ENCODE data around the gene LRRC28. TPM values are rescaled to one million over a fixed set of nuclear protein-coding genes. Genes with fewer than 3 reads are reported as not detected.

LRRC28 gene
- total RNA-seq, 2 experiments from 2014 or later, result 14.0 to 16.1 TPM

DNA sequence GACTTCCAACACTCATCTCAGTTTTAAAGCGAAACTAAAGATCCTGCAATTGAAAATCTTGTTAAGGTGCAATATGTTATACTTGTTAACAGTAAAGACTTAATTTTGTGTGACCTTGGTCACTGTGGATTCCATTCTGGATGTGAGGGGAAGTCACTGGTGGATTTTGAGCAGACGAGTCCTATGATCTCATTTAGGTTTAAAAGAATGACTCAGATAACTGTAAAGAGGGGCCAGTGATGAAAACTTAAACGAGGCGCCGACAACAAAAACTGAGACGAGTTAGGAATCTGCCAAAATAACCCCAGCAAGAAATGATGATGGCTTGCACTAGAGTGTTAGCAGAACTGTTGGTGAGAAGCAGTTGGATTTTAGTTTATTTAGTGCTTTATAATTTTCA is 56.5 kb downstream of the LRRC28 start:
- no peak overlapping the region for H3K27ac Mint-ChIP-seq

DNA sequence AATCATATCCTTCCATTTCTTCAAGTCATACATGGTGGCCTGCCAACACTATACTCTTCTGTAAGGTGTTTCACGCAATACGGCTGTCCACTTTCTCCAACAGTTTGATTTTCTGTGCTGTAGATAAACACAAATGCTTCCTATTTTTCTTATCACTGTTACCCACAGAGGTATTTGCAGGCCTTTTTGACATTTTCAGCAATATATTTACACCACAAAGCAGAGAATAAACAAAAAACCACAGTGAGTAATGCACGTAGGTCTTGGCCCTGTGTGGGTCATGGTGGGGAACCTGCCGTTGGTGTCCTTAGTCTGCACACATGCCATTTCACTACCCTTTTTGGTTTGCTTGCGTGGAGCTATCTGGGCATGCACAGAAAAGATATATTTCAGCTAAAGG is 59.5 kb downstream of the LRRC28 start:
- CTCF ChIA-PET, result interaction anchor here (1.2 kb wide), 1 partner anchor 38 kb away, joined by 3 read pairs; no protein-coding TSS in a partner anchor
- Mint-ChIP-seq H3K9me3 (peaks cover 9% of the 10 kb centered on the region), H3K4me1 (ENCODE audit: low read depth) (no peaks in the 10 kb centered on the region), H3K27me3 (no peaks in the 10 kb centered on the region), H3K36me3 (ENCODE audit: low read depth) (peaks cover 12% of the 10 kb centered on the region), H3K27ac (no peak overlapping the region), H3K4me3 (no peak overlapping the region)
- TF ChIP-seq, protein P1, sequence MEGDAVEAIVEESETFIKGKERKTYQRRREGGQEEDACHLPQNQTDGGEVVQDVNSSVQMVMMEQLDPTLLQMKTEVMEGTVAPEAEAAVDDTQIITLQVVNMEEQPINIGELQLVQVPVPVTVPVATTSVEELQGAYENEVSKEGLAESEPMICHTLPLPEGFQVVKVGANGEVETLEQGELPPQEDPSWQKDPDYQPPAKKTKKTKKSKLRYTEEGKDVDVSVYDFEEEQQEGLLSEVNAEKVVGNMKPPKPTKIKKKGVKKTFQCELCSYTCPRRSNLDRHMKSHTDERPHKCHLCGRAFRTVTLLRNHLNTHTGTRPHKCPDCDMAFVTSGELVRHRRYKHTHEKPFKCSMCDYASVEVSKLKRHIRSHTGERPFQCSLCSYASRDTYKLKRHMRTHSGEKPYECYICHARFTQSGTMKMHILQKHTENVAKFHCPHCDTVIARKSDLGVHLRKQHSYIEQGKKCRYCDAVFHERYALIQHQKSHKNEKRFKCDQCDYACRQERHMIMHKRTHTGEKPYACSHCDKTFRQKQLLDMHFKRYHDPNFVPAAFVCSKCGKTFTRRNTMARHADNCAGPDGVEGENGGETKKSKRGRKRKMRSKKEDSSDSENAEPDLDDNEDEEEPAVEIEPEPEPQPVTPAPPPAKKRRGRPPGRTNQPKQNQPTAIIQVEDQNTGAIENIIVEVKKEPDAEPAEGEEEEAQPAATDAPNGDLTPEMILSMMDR (IDR thresholded peaks at IDR 0.05), result no peak
- intact Hi-C loops (cut with micrococcal nuclease), result no loop called here
- ATAC-seq, result no peak
- POLR2A ChIA-PET, result interaction anchor here (0.6 kb wide), 1 partner anchor 12 kb away, joined by 3 read pairs; no protein-coding TSS in a partner anchor
- no peak for DNase-seq

More for the DNA sequence above, 56.5 kb downstream of the LRRC28 start:
- intact Hi-C loops (cut with micrococcal nuclease), result no loop called here
- Mint-ChIP-seq H3K4me3 (no peak overlapping the region), H3K4me1 (ENCODE audit: low read depth) (no peaks in the 10 kb centered on the region), H3K36me3 (ENCODE audit: low read depth) (peaks cover 6% of the 10 kb centered on the region), H3K9me3 (peaks cover 2% of the 10 kb centered on the region), H3K27me3 (no peaks in the 10 kb centered on the region)
- TF ChIP-seq, protein P1 (IDR thresholded peaks at IDR 0.05), result no peak
- DNase-seq (no peak), ATAC-seq (no peak)
- ChIA-PET POLR2A (no interaction called here), CTCF (no interaction called here)

DNA sequence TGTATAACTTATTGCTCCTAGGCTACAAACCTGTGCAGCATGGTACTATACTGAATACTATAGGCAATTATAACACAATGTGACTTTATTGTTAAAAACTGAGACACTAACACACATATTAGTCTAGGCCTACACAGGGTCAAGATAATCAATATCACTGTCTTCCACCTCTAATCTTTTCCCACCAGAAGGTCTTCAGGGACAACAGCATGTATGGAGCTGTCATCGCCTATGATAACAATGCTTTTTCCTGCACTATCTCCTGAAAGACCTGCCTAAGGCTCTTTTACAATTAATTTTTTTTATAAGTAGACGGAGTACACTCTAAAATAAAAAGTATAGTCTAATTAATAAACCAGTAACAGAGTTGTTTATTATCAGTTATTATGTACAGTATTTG is 60.9 kb downstream of the LRRC28 start:
- intact Hi-C loops (cut with micrococcal nuclease), result no loop called here
- Mint-ChIP-seq H3K27me3 (no peaks in the 10 kb centered on the region), H3K9me3 (peaks cover 9% of the 10 kb centered on the region), H3K36me3 (ENCODE audit: low read depth) (peaks cover 12% of the 10 kb centered on the region), H3K27ac (no peak overlapping the region), H3K4me3 (no peak overlapping the region), H3K4me1 (ENCODE audit: low read depth) (no peaks in the 10 kb centered on the region)
- no peak for ATAC-seq
- POLR2A ChIA-PET, result interaction anchor here (0.6 kb wide), 1 partner anchor 1668 kb away, joined by 3 read pairs; no protein-coding TSS in a partner anchor
- DNase-seq, result no peak
- CTCF ChIA-PET, result interaction anchor here (0.8 to 1.3 kb wide), 3 partner anchors 14 to 392 kb away, joined by 3 to 4 read pairs (median 3); no protein-coding TSS in a partner anchor
- TF ChIP-seq, protein P1 (IDR thresholded peaks at IDR 0.05), result no peak

DNA sequence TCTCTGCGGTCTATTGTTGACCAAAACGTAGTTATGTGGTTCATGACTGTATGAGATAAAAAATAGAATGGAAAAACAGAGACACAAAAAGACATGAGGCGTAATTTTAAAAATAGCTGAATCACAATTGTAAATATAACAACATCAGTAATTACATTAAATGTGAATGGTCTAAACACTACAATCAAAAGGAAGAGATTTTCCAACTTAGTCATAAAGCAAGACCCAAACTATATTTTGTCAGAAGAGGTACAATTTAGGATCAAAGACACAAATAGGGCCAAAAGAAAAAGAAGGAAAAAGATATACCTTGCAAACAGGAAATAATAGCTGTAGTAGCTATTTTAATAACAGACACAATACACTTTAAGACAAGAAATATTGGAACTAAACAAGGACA is 61.5 kb downstream of the LRRC28 start:
- H3K36me3 Mint-ChIP-seq (ENCODE audit: low read depth), result peaks cover 12% of the 10 kb centered on the region
- TF ChIP-seq, protein P1 (IDR thresholded peaks at IDR 0.05), result no peak
- DNase-seq (no peak), ATAC-seq (no peak)
- H3K4me3 Mint-ChIP-seq, result no peak overlapping the region
- no peak overlapping the region for H3K27ac Mint-ChIP-seq
- no peaks in the 10 kb centered on the region for H3K27me3 Mint-ChIP-seq
- no peaks in the 10 kb centered on the region for H3K4me1 Mint-ChIP-seq (ENCODE audit: low read depth)
- intact Hi-C loops (cut with micrococcal nuclease), result no loop called here
- CTCF ChIA-PET, result interaction anchor here (1.3 kb wide), 1 partner anchor 15 kb away, joined by 3 read pairs; no protein-coding TSS in a partner anchor
- POLR2A ChIA-PET, result interaction anchor here (0.6 kb wide), 1 partner anchor 1667 kb away, joined by 3 read pairs; no protein-coding TSS in a partner anchor
- peaks cover 9% of the 10 kb centered on the region for H3K9me3 Mint-ChIP-seq

DNA sequence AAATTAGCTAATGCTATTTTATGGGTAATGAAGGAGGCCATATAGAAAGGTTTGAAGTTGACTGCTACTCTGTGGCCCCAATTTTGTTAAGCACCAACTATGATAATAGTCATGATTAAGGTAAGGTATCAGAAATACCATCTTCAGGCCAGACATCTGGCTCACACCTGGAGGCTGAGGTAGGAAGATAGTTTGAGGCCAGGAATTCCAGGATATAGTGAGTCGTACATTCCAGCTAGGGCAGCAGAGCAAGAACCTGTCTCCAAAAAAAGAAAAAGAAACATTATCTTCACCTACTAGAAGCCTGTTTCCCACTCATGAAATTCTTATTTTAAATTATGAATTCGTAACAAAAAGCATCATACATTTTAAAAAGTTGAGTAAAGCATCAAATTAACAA is 64.4 kb downstream of the LRRC28 start:
- ATAC-seq (no peak), DNase-seq (no peak)
- H3K9me3 Mint-ChIP-seq, result peaks cover 9% of the 10 kb centered on the region
- no peaks in the 10 kb centered on the region for H3K27me3 Mint-ChIP-seq
- intact Hi-C loops (cut with micrococcal nuclease), result no loop called here
- H3K4me1 Mint-ChIP-seq (ENCODE audit: low read depth), result no peaks in the 10 kb centered on the region
- TF ChIP-seq, protein P1 (IDR thresholded peaks at IDR 0.05), result no peak
- CTCF ChIA-PET, result interaction anchor here (2.8 kb wide), 1 partner anchor 43 kb away, joined by 9 read pairs; no protein-coding TSS in a partner anchor
- H3K4me3 Mint-ChIP-seq, result no peak overlapping the region
- H3K27ac Mint-ChIP-seq, result no peak overlapping the region
- H3K36me3 Mint-ChIP-seq (ENCODE audit: low read depth), result peaks cover 10% of the 10 kb centered on the region
- POLR2A ChIA-PET, result no interaction called here

All from activated CD8-positive, alpha-beta T cell treated with anti-CD3 and anti-CD28 coated beads for 36 hours (primary cell).